HG02610 (cell line): ENCODE data around the gene COLGALT1.
A peak's percentile ranks its signal among the peaks of the same experiment; 100 is the strongest.
"Not testable (repeated sequence)": the region's sequence is repeated elsewhere in the genome, so short reads cannot be mapped to it uniquely, and the experiment has no call there.

Experiments used
- ATAC-seq: cut with Tn5 transposase; IDR thresholded peaks from one replicate; pipeline ENCODE4 v1.9.1; 2021; ENCODE audit warnings: mild to moderate bottlenecking, moderate library complexity; ENCODE audit not compliant: unreplicated experiment

The COLGALT1 gene

DNA sequence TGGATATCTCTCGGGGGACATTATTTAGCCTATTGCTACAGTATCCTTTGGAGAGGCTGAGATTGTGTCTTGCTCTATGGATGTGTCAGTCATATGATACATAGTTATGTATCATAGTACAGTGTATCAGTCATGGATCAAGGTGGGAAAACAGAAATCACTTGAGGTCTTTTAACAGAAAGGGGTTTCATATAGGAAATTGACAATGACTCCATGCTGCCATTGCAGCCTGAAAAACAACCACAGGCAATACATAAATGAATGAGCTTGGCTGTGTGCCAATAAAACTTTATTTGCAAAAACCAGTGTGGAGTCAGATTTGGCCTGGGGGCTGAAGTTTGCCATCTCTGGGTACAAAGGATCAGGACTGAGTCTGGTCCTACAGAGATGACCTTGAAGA lies 35.4 kb downstream of the COLGALT1 start:
- no peak for ATAC-seq

DNA sequence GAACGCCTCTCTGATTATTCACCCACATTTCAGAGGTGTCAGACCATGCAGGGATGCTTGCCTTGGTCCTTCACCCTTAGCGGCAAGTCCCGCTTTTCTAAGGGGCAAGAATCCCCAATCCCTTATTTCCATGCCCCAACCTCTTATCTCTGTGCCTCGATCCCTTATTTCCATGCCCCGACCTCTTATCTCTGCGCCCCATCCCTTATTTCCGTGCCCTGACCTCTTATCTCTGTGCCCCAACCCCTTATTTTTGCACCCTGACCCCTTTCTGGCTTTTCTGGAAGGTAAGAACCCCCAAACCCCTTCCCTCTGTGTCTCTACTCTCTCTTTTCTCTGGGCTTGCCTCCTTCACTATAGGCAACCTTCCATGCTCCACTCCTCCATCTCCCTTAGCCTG lies 38.8 kb downstream of the COLGALT1 start:
- not testable (repeated sequence) for ATAC-seq

DNA sequence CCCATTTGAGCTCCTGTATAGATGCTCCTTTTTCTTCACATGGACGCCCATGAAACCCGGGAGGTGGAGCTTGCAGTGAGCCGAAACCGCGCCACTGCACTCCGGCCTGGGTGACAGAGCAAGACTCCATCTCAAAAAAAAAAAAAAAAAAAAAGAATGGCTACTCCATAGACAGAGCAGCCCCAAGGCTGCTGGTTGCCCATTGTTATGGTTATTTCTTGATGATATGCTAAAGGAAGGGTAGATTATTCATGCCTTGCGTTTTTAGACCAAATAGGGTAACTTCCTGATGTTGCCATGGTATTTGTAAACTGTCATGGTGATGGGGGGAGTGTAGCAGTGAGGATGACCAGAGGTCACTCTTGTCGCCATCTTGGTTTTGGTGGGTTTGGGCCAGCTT lies 42.6 kb downstream of the COLGALT1 start:
- ATAC-seq: not testable (repeated sequence)

GRCh38 chr19:17598953-17599352 lies 43.5 kb downstream of the COLGALT1 start:
- ATAC-seq: no peak

DNA sequence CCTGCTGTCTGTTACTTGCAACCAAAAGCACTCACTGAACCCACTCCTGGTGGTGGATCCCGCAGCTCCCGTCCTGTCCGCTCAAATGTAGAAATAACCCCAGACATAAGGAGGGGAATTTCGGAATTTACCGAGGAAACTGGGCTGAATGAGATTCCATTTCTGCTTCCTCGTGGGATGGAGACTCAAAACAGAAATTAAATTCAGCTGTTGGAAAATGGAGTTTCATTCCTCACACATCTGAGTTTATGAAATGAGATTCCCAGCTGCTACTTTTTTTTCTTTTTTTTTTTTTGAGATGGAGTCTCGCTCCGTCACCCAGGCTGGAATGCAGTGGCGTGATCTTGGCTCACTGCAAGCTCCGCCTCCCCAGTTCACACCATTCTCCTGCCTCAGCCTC lies 44.3 kb downstream of the COLGALT1 start:
- no peak for ATAC-seq

GRCh38 chr19:17601683-17602082 lies 46.2 kb downstream of the COLGALT1 start:
- ATAC-seq: no peak

DNA sequence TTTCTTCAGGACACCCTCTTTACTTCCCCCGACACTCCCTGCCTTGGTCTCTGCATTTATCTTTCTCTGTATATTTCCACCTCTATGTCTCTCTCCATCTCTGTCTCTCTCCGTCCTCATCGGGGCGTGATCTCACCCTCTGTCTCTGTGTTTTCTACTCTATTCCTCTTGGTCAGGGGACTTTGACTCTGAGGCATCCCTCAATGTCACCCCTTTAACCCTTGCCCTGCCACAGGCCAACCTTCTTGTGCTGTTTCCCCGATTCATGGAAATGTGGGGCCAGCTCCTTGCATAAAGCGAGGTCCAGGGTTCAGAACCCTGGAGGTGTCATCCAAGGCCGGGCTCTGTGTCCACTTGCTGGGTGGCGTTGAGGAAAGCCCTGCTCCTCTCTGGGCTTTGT lies 46.8 kb downstream of the COLGALT1 start:
- no peak for ATAC-seq

DNA sequence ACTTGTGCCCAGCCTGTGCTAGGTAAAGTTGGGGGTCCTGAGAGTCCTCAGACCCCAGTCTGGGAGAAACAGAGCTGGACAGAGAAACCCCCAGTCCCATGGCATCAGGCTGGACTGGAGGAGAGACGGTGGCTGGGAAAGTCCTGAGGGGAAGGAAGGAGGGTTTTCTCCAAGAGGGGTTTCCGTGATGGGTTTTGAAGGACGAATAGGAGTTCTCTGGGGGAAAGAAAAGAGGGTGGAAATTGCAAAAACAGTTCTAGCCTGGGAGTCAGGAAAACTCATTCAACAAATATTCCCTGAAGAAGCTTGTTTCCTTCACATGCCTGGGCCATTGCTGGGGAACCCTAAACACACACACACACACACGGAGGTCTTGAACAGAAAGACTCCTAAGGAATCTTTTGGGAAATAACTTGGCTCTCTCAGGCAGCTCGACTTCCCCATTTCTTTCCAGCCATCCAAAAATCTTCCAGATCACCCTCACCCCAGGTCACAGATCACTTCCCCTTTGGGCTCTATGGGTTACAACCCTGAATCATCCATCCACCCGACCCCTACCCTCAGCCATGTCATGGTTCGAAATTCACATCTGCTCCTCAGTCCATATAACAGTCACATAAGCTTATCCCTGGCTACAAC lies 47.5 kb downstream of the COLGALT1 start:
- ATAC-seq: no peak

- ATAC-seq: no peak
Observed at GRCh38 chr19:17604372-17605025, 49.0 kb downstream of the COLGALT1 start.

DNA sequence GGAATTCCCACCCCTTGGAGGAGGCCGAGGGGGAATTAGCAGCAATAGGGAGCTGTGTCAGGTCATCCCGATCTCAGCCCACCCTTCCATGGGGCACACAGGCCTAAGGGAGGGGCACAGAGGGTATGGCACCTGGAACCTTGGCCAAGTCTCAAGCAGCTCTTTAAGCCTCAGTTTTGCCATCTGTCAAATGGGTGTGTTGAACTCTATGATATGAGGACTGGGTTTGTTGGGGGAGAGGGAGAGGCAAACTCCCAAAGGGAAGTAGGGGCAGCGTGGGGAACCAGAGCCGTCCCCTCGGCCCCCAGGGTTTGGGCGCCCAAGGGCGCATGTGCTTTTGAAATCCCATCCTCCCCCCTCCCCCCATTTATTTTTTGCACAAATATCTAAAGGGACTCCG lies 49.7 kb downstream of the COLGALT1 start:
- ATAC-seq: no peak

GRCh38 chr19:17605761-17606589 lies 50.5 kb downstream of the COLGALT1 start:
- ATAC-seq: peak; percentile 56

- ATAC-seq: no peak
Observed at GRCh38 chr19:17606590-17607185, 51.2 kb downstream of the COLGALT1 start.

DNA sequence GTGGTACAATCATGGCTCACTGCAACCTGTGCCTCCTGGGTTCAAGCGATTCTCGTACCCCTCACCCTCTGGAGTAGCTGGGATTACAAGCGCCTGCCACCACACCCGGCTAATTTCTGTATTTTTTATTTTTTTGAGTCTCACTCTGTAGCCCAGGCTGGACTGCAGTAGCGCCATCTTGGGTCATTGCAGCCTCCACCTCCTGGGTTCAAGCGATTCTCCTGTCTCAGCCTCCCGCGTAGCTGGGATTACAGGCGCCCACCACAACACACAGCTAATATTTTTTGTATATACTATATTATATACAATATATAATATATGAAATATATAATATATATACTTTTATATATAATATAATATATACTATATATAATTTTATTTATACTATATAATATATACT lies 52.5 kb downstream of the COLGALT1 start:
- ATAC-seq: no peak

- no peak for ATAC-seq
Observed at GRCh38 chr19:17610384-17610783, 54.9 kb downstream of the COLGALT1 start.

DNA sequence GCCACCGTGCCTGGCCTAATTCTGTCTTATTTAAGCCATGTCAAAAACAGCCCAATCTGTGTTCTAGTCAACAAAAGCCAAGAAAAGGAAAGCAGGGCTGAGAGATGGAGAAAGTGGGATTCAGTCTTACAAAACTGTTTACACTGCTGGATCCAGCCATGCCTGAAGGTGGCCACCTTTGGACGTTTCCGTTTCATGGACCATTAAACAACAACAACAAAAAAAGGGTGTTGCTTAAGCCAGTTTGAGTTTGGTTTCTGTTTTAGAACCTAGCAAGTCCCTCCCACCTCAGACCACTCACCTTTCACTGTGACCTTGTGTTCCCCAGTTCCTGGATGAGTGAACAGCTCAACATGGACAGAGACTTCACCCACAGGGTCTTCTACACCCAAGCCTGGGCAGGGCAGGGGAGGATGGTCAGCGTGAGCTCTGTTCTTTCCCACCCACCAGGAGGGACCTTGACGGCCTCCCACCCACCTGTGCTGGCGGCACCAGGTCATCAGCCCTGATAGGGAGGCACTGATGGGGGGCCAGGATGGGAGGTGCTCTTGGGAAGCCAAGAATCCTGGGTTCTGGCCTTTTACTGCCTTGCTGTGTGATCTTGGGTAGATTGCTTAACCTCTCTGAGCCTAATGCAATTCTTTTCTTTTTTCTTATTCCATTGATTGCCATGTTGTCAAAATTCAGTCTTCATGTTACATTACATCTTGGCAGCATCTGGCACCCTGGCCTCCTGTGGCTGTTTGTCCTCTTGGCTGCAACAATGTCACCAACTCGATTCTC lies 56.2 kb downstream of the COLGALT1 start:
- ATAC-seq: no peak

- ATAC-seq: no peak
Observed at GRCh38 chr19:17614476-17614875, 59.0 kb downstream of the COLGALT1 start.

DNA sequence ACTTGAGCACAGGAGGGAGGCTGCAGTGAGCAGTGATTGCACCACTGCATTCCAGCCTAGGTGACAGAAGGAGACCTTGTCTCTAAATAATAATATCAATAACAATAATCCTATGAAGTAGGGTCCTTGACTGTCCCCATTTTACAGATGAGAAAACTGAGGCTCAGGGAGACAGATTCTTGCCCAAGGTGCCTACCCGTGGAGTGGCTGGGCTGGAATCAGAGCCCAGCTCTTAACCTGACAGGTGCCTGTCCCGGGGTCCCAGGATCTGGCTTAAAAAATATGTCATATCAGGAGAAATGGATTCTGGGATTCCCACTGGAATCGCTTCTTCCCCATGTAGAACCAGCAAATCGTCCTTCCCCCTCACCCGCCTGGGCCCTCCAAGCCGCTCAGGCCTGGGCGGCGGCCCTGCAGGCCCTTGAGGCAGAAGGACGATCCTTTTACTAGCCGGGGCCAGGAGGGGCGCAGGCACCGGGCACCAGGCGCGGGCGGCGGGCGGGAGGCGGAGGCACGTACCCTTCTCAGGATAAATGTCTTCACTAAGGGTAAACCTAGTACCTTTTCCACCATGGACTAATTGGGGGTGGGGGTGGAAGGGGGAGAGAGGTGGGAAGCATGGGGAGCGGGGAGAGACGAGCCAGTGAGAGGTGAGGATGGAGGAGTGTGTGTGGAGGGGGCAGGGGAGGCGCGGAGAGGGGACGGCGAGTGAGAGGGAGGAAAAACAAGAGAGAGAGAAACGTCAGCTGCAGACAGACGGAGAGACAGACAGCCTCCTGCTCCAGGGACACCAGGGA lies 60.6 kb downstream of the COLGALT1 start:
- ATAC-seq: no peak

GRCh38 chr19:17616686-17616960 lies 61.2 kb downstream of the COLGALT1 start:
- ATAC-seq: no peak

GRCh38 chr19:17616961-17617806 lies 61.7 kb downstream of the COLGALT1 start:
- ATAC-seq: no peak
